Measurements from ENCODE around the gene NT5DC3.

- no peak for TF ChIP-seq POLR2A (IDR thresholded peaks at IDR 0.05)
- TF ChIP-seq, protein P1, sequence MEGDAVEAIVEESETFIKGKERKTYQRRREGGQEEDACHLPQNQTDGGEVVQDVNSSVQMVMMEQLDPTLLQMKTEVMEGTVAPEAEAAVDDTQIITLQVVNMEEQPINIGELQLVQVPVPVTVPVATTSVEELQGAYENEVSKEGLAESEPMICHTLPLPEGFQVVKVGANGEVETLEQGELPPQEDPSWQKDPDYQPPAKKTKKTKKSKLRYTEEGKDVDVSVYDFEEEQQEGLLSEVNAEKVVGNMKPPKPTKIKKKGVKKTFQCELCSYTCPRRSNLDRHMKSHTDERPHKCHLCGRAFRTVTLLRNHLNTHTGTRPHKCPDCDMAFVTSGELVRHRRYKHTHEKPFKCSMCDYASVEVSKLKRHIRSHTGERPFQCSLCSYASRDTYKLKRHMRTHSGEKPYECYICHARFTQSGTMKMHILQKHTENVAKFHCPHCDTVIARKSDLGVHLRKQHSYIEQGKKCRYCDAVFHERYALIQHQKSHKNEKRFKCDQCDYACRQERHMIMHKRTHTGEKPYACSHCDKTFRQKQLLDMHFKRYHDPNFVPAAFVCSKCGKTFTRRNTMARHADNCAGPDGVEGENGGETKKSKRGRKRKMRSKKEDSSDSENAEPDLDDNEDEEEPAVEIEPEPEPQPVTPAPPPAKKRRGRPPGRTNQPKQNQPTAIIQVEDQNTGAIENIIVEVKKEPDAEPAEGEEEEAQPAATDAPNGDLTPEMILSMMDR (IDR thresholded peaks at IDR 0.05): no peak
Measured at GRCh38 chr12:103832048-103832997, 8.7 kb downstream of the NT5DC3 start.
